Fibroblast of the conjunctiva (primary cell): ENCODE measurements around the gene ETNK1.
"Not testable (repeated sequence)": the region's sequence is repeated elsewhere in the genome, so short reads cannot be mapped to it uniquely, and the experiment has no call there.

ENCODE experiments used
- DNase-seq: peaks from one replicate; pipeline ENCODE4 v3.0.0-alpha.2; 2010; ENCODE audit warnings: low read depth

Gene ETNK1, protein sequence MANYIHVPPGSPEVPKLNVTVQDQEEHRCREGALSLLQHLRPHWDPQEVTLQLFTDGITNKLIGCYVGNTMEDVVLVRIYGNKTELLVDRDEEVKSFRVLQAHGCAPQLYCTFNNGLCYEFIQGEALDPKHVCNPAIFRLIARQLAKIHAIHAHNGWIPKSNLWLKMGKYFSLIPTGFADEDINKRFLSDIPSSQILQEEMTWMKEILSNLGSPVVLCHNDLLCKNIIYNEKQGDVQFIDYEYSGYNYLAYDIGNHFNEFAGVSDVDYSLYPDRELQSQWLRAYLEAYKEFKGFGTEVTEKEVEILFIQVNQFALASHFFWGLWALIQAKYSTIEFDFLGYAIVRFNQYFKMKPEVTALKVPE

GRCh38 chr12:22624870-22625761 lies at the start of gene ETNK1:
Gene ETNK1 (plus strand): TSS chr12:22625171. CDS start chr12:22625431, 260 bp downstream.
- DNase-seq = peak; percentile 79

DNA sequence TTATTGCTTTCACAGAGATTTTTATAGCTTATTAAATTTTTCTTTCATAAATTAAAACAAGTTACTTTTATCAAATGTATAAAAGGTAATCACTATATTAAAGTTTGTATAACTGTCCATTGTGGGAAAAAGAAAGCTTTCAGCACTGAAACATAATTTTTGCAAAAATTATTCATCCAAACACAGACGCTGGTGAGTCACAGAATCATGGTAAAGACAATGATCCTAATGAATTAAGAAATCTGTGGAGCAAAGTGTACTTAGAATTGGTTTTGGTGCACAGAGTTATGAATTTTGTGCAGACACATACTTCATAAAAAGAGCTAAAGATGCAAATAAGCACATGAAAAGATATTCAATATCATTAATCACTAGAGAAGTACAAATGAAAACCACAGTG lies 48.9 kb upstream of the ETNK1 start:
- no peak for DNase-seq

- DNase-seq = no peak
These were observed 48.5 kb upstream of the ETNK1 start for GRCh38 chr12:22576473-22576872.

DNA sequence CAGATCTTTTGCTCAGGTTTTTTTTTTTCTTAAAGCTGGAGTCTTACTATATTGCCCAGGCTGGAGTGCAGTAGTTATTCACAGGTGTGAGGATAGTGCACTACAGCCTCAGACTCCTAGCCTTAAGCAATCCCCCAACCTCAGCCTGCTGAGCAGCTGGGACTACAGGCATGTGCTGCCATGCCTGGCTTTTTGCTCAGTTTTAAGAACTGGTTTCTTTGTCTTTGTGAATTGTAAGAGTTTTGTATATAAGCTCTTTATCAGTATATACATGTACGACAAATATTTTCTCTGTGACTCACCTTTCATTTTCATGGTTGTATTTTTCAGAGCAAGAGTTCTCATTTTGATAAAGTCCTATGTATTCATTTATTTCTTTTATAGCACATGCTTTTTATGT lies 47.3 kb upstream of the ETNK1 start:
- DNase-seq = no peak

GRCh38 chr12:22578328-22578727 lies 46.6 kb upstream of the ETNK1 start:
- no peak for DNase-seq

DNA sequence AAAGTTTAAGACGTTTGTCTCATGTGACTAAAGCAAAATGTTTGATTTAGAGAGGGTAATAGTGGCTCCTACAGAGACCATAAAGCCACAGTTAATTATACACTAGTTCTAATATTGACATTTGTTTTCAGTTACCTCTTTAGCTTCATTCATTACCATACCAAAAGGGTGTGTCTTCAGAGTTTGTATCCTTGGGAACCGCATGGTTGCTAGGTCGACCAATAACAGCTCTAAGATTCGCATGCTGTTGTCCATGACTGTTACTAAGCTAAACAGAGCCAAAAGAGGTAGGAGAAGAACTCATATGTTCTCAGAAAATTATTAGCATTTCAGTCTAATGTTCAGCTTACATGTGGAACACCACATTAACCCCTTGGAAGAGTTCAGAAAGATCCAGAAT lies 36.2 kb upstream of the ETNK1 start:
- DNase-seq = no peak

- DNase-seq = no peak
These were observed 31.1 kb upstream of the ETNK1 start for GRCh38 chr12:22593864-22594263.

DNA sequence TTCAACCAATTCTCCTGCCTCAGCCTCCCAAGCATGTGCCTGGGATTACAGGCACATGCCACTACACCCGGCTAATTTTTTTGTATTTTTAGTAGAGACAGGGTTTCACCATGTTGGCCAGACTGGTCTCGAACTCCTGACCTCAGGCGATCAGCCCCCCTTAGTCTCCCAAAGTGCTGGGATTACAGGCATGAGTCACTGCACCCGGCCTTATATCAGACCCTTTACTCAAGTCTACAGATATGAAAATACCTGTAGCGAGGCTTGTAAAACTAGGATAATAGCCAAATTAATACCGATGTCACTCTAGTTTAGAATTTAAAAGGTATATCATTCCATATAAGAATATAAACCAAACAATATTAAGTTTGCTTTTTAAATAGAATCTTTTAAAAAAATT lies 27.4 kb upstream of the ETNK1 start:
- DNase-seq = not testable (repeated sequence)

DNA sequence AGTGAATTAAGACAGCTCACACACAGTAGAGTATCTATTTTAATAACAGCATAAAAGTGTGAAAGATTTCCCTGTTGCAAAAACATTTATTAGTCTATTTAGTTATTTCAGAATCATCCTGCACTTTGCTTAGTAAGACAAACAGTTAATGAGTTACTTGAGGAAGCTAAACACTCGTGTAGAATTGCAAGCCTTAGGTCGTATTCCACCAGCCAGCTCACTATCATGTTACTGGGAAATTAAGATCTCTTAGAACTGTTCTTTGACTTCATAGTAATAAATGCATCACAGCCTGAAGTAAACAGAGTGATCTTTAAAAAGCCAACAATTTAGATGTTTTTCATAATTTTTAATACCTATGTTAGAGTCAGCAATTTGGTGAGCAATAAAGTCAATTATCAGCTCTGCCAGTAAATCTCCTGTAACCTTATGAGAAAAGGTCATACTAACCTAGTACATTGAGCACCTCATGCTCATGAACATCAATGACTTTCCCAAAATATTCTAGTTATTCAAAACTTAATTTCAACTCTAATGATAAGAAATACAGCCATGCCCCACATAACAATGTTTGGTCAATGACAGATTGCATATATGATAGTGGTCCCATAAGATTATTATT lies 26.7 kb upstream of the ETNK1 start:
- no peak for DNase-seq

DNA sequence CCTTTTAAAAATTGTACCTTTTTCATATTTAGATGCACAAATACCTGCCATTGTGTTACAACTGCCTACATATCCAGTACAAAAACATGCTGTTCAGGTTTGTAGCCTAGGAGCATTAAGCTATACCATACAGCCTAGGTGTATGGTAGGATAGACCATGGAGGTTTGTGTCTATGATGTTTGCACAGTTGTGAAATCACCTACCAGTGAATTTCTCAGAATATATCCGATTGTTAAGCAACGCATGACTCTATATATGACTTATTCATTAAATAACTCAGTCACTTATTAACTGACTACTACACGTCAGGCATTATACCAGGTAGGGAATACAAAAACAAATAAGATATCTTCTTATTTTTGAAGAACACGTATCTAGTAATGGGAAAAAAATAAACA lies 26.2 kb upstream of the ETNK1 start:
- no peak for DNase-seq

GRCh38 chr12:22600181-22600580 lies 24.8 kb upstream of the ETNK1 start:
- DNase-seq = no peak

DNA sequence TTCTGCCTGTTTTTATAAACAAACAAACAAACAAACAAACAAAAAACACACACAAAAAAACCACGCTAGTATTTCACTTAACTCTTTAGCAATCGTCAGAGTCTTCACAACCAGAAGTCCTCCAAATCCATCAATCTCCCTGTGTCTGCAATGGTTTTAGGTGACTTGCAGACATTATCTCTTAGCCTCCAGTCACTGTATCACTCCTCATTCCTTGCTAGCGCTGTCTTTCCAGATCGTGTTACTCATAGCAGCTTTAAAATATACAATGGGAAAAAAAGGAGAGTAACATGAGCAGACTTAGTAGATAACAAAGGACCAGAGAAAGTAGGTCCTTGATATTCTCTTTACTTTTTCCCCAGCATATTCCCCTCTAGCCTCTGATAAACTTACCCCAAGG lies 15.5 kb upstream of the ETNK1 start:
- no peak for DNase-seq

DNA sequence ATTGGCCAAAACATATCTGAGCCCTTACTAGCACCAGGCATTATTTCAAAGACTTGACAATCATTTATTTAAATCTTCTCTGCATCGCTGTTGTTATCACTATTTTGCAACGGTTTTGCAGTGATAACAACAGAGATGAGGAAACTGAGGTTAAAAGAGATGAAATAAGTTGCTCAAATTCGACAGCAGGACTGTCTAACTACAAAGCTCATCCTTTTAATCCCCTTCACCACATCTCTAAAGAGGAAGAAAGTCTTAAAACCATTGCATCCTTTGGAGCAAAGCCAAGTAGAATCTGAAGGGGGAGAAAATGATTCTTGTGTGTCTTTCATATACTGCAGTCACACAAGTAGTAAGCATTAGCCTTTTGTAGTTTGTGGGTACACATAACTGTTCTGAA lies 14.8 kb upstream of the ETNK1 start:
- no peak for DNase-seq

DNA sequence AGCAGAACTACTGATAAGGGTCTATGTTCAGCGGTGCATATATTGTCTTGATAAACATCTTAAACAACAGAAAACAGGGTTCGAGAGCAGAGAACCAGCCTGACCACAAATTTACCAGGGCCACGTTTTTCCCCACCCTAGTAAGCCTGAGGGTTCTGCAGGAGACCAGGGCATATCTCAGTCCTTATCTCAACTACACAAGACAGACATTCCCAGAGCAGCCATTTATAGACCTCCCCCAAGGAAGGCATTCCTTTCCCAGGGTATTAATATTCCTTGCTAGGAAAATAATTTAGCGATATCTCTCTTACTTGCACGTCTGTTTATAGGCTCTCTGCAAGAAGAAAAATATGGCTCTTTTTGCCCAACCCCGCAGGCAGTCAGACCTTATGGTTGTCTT lies 12.1 kb upstream of the ETNK1 start:
- not testable (repeated sequence) for DNase-seq

DNA sequence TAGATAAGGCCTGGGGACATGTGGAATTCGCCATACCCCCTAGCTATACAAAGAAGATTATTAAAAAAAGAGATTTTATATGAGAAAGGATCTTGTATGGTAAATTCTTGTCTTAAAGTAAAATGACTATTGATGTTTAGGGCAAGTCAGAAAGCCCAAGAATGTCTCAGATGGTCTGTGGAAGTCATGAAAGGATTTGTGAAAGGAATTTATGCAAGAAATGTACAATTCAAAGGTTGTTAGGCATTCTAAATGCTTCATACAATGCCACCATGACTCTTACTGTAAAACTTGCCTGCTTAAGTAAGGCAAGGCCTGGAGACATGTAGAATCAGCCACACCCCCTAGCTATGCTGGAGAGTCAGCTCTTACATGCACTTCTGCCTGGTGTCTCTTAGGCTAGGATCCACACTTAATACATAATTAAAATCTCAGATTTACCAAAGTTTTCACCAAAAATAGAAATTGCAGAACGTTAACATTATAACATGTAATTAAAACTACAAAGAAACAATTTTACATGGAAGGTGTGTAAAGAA lies 8.9 kb upstream of the ETNK1 start:
- DNase-seq = no peak

DNA sequence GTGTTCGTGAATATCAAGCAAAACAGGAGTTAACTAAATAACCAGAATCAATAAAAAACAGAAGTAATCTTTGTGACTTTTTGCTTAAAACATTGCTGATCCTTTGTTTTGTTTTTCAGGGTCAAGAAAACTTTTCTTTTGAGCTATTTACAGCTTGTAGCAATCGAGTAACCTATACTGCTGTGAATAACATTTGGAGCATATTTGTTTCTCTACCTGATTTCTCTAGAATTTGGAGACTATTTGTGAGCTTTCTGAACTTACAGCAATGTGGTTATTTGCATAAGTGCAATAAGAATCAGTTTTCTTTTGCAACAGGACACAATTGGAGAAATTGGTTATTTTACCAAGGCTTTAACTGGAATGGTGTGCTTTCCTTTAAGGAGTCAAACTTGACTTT lies 7.3 kb upstream of the ETNK1 start:
- DNase-seq = no peak

DNA sequence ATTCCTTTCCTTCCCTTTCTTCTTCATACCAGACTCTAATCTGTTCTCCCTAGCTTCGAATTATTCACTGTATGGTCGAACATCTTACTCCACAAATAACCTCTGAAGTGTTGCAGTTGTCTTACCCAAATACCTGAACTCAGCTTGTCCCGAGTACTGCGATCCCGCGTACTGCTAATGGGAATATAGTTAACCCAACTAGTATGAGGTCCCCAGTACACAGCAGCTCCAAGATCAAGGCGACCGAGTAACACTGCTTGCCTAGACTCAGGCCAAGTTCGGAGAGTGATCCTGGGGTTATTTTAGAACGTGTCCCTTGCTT lies 462 bp upstream of the ETNK1 start:
- DNase-seq = no peak

DNA sequence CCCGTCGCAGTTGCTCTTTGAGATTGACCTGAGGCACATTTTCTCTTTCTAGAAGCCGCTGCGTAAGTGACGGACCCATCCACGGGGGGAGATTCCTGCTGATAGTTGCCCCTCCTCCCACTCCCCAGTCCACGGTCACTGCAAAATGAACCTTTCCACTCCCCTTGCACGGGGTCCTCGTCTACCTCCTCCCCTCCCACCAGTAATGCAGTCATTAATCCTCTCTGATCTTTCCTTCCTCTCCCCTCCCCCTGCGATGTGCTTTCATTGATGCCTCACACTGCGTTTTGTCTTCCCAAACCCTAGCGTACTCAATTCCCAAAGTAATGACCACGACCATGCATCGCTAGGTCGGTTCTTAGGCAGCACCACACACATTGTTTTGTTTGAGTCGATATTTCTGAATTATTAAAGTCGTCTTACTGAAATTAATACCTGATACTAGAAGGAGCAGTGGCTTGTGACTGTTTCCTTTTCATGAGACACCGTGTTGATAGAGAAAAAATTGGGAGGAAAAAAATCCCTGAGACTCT lies 857 bp downstream of the ETNK1 start:
- DNase-seq = no peak

GRCh38 chr12:22626406-22626805 lies 1.4 kb downstream of the ETNK1 start:
- DNase-seq = no peak

DNA sequence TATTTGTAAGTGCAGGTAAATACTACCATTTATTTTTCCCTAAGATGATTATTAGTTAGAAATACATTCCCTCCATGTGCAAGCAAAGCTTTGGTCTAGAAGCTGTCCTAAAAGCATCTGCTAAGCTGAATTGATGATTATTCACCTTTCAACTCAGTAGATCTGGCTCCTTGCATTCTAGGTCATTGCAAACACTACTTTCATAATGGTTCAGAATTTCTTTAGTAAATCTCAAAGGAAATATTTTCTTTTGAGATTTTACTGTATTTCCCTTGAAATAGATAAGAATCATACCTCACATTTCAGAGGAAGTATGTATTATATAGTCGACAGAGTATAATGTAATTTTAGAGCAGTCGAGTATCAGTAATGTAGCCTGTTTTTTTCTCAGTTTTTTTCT lies 2.4 kb downstream of the ETNK1 start:
- DNase-seq = no peak

GRCh38 chr12:22628228-22628627 lies 3.3 kb downstream of the ETNK1 start:
- DNase-seq = no peak

DNA sequence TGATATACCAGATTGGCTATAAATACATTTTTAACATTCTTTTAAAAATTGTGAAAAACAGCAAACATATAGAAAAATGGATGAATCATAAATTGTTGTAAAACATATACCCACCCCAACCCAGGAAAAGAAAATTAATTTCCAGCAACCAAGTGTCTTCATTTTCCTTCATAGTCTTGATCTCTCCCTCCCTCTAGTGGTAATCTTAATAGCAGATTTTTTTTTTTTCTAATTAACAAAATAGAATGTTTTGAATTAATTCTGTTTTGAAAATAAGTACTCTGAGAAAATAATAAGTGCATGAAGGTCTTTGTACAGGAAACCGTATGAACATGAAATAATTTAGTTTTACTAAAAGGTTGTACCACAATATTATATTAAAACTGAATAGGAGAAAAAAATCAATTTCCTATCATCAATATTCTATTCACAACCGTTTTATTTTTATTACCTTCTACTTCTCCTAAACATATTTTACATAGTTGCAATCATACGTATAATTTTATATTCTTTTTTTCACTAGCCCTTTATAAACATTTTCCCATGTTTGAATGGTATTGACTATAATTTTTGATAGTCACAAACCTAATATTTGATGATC lies 7.0 kb downstream of the ETNK1 start:
- no peak for DNase-seq
